ENCODE measurements around the gene TRPV3. TPM values are rescaled to one million over a fixed set of nuclear protein-coding genes. Genes with fewer than 3 reads are reported as not detected.

TRPV3 gene
- total RNA-seq, 2 donors from 2014 or later = 0.56 TPM; not detected in 1

DNA sequence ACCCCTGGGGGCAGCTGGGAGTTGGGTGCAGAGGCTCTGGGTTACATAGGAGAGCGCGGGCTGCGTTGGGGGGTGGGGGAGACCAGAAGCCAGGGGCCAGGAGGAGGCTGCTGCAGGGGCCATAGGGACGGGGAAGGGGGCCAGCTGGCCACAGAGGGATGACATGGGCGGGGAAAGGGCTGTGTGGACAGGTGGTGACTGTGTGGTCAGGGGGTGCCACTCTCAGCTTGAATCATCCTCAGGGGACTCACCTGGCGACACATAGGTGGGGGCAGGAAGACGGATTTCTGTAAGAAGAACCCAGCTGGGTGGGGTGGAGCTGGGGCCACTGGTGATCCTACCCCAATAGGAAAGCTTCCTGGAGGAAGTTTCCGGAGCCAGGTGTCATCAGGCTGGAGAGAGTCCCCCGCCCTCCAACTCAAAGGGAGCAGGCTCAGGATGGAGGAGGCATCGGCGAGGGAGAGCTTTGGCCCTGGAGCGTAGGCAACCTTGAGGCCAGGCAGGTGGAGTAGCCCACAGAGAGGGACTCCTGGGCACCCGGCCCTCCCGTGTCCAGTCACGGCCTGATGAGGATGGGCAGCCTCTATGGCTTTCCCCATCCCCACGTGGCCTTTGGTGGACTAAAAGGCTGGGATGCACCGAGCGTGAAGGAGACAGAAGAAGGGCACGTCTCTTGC lies 1.2 kb downstream of the TRPV3 start:
- TF ChIP-seq, protein P1, sequence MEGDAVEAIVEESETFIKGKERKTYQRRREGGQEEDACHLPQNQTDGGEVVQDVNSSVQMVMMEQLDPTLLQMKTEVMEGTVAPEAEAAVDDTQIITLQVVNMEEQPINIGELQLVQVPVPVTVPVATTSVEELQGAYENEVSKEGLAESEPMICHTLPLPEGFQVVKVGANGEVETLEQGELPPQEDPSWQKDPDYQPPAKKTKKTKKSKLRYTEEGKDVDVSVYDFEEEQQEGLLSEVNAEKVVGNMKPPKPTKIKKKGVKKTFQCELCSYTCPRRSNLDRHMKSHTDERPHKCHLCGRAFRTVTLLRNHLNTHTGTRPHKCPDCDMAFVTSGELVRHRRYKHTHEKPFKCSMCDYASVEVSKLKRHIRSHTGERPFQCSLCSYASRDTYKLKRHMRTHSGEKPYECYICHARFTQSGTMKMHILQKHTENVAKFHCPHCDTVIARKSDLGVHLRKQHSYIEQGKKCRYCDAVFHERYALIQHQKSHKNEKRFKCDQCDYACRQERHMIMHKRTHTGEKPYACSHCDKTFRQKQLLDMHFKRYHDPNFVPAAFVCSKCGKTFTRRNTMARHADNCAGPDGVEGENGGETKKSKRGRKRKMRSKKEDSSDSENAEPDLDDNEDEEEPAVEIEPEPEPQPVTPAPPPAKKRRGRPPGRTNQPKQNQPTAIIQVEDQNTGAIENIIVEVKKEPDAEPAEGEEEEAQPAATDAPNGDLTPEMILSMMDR (IDR thresholded peaks at IDR 0.05) = no peak
- H3K4me3 ChIP-seq = no peak overlapping the region
- ATAC-seq (ENCODE audit: insufficient number of reproducible peaks, low FRiP score, low read depth) (no peak), DNase-seq (ENCODE audit: low spot score) (no peak)
- no peak overlapping the region for H3K27ac ChIP-seq
- no peaks in the 10 kb centered on the region for H3K27me3 ChIP-seq (replicated peaks; ENCODE audit: insufficient read depth)
- no peaks in the 10 kb centered on the region for H3K36me3 ChIP-seq
- H3K9me3 ChIP-seq = no peaks in the 10 kb centered on the region
- no peaks in the 10 kb centered on the region for H3K4me1 ChIP-seq (ENCODE audit: control insufficient read depth in 1 of 2, low read depth in 2 of 2)

DNA sequence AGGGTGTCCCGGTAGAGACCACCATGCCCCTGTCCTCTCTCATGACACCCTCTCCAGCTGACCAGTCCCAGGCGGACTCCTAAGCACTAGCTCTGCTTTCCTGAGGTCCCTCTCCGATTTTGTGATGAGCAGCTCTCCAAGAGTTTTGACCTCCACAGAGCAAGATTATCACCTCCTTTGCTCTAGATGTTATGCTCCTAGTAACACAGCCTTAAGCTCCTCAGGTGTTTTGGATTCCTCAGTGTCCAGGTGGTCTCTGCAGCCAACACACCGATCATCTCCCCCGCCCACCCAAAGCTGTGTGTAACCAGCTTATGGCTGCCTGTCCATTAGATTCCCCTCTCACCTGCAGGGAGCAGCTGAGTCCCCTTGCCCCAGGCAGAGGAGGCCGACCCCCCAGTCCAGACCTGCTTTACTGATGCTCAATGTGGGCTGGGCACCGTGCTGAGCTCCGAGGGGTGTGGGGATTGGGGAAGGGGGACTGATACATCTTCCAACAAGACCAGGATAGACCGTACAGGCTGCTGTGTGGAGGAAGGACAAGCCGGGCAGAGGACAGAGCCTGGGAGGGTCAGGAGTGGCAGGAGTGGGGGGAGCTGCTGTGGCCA lies 2.3 kb downstream of the TRPV3 start:
- Histone ChIP-seq H3K4me1 (ENCODE audit: control insufficient read depth in 1 of 2, low read depth in 2 of 2) (no peaks in the 10 kb centered on the region), H3K9me3 (no peaks in the 10 kb centered on the region), H3K36me3 (no peaks in the 10 kb centered on the region), H3K27me3 (replicated peaks; ENCODE audit: insufficient read depth) (no peaks in the 10 kb centered on the region), H3K4me3 (no peak overlapping the region), H3K27ac (no peak overlapping the region)
- no peak for DNase-seq (ENCODE audit: low spot score)
- TF ChIP-seq, protein P1 (IDR thresholded peaks at IDR 0.05) = no peak
- ATAC-seq (ENCODE audit: insufficient number of reproducible peaks, low FRiP score, low read depth) = no peak

DNA sequence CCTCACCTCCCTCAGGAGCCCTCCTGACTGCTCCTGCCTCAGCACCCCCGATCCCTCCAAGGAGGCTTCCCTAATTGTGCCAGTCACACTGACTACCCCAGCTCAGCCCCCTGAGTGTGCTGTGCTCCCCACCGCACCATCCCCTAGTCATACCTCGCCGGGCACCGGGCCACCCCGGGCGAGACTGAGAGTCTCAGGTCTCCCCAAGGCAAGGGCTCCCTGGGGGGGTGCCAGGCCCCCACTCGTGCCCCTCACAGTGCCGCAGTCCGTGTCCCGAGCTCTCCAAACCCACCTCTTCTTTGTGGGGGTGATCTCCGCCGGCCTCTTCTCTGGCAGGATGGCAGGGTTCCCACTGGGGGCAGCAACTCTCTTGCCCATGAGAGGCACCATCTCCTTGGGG lies 3.2 kb downstream of the TRPV3 start:
- no peaks in the 10 kb centered on the region for H3K4me1 ChIP-seq (ENCODE audit: control insufficient read depth in 1 of 2, low read depth in 2 of 2)
- no peak for DNase-seq (ENCODE audit: low spot score)
- H3K27ac ChIP-seq = no peak overlapping the region
- H3K9me3 ChIP-seq = no peaks in the 10 kb centered on the region
- TF ChIP-seq, protein P1 (IDR thresholded peaks at IDR 0.05) = no peak
- H3K4me3 ChIP-seq = no peak overlapping the region
- H3K36me3 ChIP-seq = no peaks in the 10 kb centered on the region
- no peaks in the 10 kb centered on the region for H3K27me3 ChIP-seq (replicated peaks; ENCODE audit: insufficient read depth)
- no peak for ATAC-seq (ENCODE audit: insufficient number of reproducible peaks, low FRiP score, low read depth)

DNA sequence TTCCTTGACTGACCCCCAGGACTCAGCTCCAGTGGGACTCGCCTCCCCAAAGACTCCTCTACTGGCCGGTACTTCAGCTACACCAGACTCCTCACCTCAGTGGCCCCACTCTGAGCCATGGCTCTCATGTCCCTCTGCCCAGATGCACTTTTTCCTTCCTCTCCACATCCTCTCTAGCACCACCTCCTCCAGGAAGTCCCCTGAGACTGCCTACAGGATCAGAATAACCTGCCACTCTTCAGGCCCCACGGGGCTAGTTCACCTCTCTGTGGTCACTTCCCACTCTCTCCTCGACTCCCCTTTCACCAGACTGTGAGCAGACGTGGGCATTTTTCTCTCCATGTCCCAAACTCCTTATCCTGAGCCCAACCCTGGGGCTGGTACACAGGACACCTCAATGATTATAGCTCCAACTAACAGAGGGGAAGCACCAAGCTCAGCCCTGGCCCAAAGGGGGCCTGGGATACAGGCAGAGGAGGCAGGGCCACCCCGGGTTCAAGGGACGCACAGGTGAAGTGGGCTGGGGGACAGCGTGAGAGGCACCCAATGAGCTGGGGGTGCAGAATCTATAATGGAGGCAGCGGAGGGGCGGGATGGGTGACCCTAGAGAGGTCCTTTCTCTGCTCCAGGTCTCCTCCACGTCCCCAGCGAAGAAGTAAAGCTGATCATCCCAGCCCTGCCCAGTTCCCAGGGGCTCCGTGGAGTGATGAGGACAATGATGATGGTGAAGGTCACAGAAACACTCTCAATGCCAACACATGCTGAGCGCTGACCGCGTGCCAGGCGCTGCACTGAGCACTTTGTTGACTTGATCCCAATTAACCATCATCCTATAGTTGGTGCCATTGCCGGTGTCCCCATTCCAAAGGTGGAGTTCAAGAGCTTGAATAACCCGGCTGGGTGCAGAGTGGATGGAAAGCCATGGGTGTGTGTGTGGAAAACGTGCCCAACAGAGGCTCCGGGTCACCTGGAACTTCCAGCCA lies 3.9 kb downstream of the TRPV3 start:
- H3K4me3 ChIP-seq = no peak overlapping the region
- no peaks in the 10 kb centered on the region for H3K9me3 ChIP-seq
- no peaks in the 10 kb centered on the region for H3K4me1 ChIP-seq (ENCODE audit: control insufficient read depth in 1 of 2, low read depth in 2 of 2)
- no peak overlapping the region for H3K27ac ChIP-seq
- TF ChIP-seq, protein P1 (IDR thresholded peaks at IDR 0.05) = no peak
- DNase-seq (ENCODE audit: low spot score) (no peak), ATAC-seq (ENCODE audit: insufficient number of reproducible peaks, low FRiP score, low read depth) (no peak)
- no peaks in the 10 kb centered on the region for H3K36me3 ChIP-seq
- no peaks in the 10 kb centered on the region for H3K27me3 ChIP-seq (replicated peaks; ENCODE audit: insufficient read depth)

DNA sequence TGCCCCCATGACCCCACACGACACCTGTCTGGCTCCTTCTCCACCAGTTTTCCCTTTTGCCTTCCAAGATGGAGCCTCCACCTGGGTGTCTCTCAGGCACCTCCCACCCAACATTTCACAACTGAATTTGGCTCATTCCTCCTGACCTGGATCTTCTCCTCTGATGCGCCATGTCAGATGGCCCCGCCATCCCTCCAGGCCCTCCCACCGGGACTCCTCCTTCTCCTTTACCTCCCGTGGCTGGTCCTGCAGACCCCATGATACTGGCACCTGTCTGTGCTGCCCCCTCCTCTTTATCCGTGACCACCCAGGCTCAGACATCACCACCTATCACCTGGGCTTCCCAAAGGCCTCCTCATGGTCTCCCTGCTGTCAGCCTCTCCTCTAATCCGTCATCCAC lies 4.7 kb downstream of the TRPV3 start:
- Histone ChIP-seq H3K36me3 (no peaks in the 10 kb centered on the region), H3K9me3 (no peaks in the 10 kb centered on the region), H3K27ac (no peak overlapping the region), H3K4me3 (no peak overlapping the region), H3K27me3 (replicated peaks; ENCODE audit: insufficient read depth) (no peaks in the 10 kb centered on the region), H3K4me1 (ENCODE audit: control insufficient read depth in 1 of 2, low read depth in 2 of 2) (no peaks in the 10 kb centered on the region)
- DNase-seq (ENCODE audit: low spot score) (no peak), ATAC-seq (ENCODE audit: insufficient number of reproducible peaks, low FRiP score, low read depth) (no peak)
- TF ChIP-seq, protein P1 (IDR thresholded peaks at IDR 0.05) = no peak
